ENCODE data around the gene ZBTB40.

- TF ChIP-seq CTCF (conservative IDR thresholded peaks at IDR 0.05; ENCODE audit: low read depth, low read length) (no peak), EZH2 (IDR thresholded peaks at IDR 0.05; ENCODE audit: borderline replicate concordance, low read depth, low read length, poor library complexity, severe bottlenecking) (no peak)
Measured at GRCh38 chr1:22483121-22483520, 31.5 kb downstream of the ZBTB40 start.
